GM18508 (cell line): ENCODE measurements around the gene PLEK2.
"Not testable (repeated sequence)": the region's sequence is repeated elsewhere in the genome, so short reads cannot be mapped to it uniquely, and the experiment has no call there.

Source experiments
- ATAC-seq: cut with Tn5 transposase; IDR thresholded peaks from one replicate; pipeline ENCODE4 v1.9.1; 2021; ENCODE audit warnings: moderate number of reproducible peaks; ENCODE audit not compliant: insufficient read depth, unreplicated experiment

PLEK2 gene

GRCh38 chr14:67370830-67371229 lies 41.1 kb downstream of the PLEK2 start:
- ATAC-seq, result no peak

- ATAC-seq, result no peak
These were observed 46.5 kb downstream of the PLEK2 start for GRCh38 chr14:67365476-67365875.

- ATAC-seq, result no peak
These were observed 51.3 kb downstream of the PLEK2 start for GRCh38 chr14:67360470-67361206.

GRCh38 chr14:67359775-67360469 lies 52.0 kb downstream of the PLEK2 start, which contains the start of the genes ATP6V1D and EIF2S1:
ATP6V1D (minus strand) TSS chr14:67359804; CDS start chr14:67359698, 106 bp downstream.
EIF2S1 (plus strand) TSS chr14:67360328; CDS start chr14:67364768, 4,440 bp downstream.
- peak; percentile 77 for ATAC-seq

GRCh38 chr14:67358924-67359774 lies 52.8 kb downstream of the PLEK2 start:
- ATAC-seq, result no peak

- ATAC-seq, result no peak
These were observed 54.0 kb downstream of the PLEK2 start for GRCh38 chr14:67357969-67358354.

GRCh38 chr14:67357186-67357968 lies 54.6 kb downstream of the PLEK2 start:
- no peak for ATAC-seq

- ATAC-seq, result no peak
These were observed 59.9 kb downstream of the PLEK2 start for GRCh38 chr14:67352055-67352454.

GRCh38 chr14:67345583-67345982 lies 66.4 kb downstream of the PLEK2 start:
- no peak for ATAC-seq

- no peak for ATAC-seq
These were observed 68.2 kb downstream of the PLEK2 start for GRCh38 chr14:67343601-67344230.

- ATAC-seq, result not testable (repeated sequence)
These were observed 70.7 kb downstream of the PLEK2 start for GRCh38 chr14:67341231-67341630.
